Neural progenitor cell (in vitro differentiated cells): ENCODE results near the gene COL13A1. TPM values are rescaled to one million over a fixed set of nuclear protein-coding genes. Genes with fewer than 3 reads are reported as not detected.

Source experiments
- DNase-seq: peaks from one replicate; pipeline ENCODE4 v3.0.0-alpha.2; 2016; ENCODE audit warnings: low spot score
- H2AFZ ChIP-seq: fragments of 200-600 bp; sonication (generic); replicated peaks from 2 replicates; pipeline ENCODE4 v1.6.1; 2016; ENCODE audit warnings: antibody characterized with exemption
- H3F3A ChIP-seq: fragments of 200-600 bp; sonication (generic); 2 replicates; pipeline ENCODE4 v1.6.1; 2016; ENCODE audit warnings: antibody characterized with exemption, low read depth
- H3K27ac ChIP-seq: fragments of 200-600 bp; sonication (generic); 2 replicates; pipeline ENCODE4 v1.5.1; 2016; ENCODE audit warnings: mild to moderate bottlenecking
- H3K27me3 ChIP-seq: fragments of 200-600 bp; sonication (generic); 2 replicates; pipeline ENCODE4 v1.6.1; 2016; ENCODE audit warnings: mild to moderate bottlenecking, moderate library complexity
- H3K36me3 ChIP-seq: fragments of 200-600 bp; sonication (generic); 2 replicates; pipeline ENCODE4 v1.5.1; 2016
- H3K4me1 ChIP-seq: fragments of 200-600 bp; sonication (generic); 2 replicates; pipeline ENCODE4 v1.6.1; 2016; ENCODE audit warnings: mixed run types
- H3K4me2 ChIP-seq: fragments of 200-600 bp; sonication (generic); 2 replicates; pipeline ENCODE4 v1.6.1; 2016
- H3K4me3 ChIP-seq: fragments of 200-600 bp; sonication (generic); 2 replicates; pipeline ENCODE4 v1.5.1; 2016
- H3K79me2 ChIP-seq: fragments of 200-600 bp; sonication (generic); 2 replicates; pipeline ENCODE4 v1.6.1; 2016; ENCODE audit warnings: low read depth
- H3K9ac ChIP-seq: fragments of 200-600 bp; sonication (generic); 2 replicates; pipeline ENCODE4 v1.6.1; 2016
- H3K9me3 ChIP-seq: fragments of 200-600 bp; sonication (generic); 2 replicates; pipeline ENCODE4 v1.5.1; 2016; ENCODE audit warnings: low read depth
- H4K20me1 ChIP-seq: fragments of 200-600 bp; sonication (generic); 2 replicates; pipeline ENCODE4 v1.6.1; 2016; ENCODE audit warnings: low read depth
- H3K27ac Mint-ChIP-seq: 3 replicates; pipeline ENCODE4 v1.8.0; 2021; ENCODE audit warnings: mixed read lengths
- H3K27me3 Mint-ChIP-seq: 2 replicates; pipeline ENCODE4 v1.8.0; 2022; ENCODE audit warnings: low read depth, mild to moderate bottlenecking, inconsistent platforms, moderate library complexity, mixed read lengths; ENCODE audit not compliant: insufficient read depth
- H3K36me3 Mint-ChIP-seq: 3 replicates; pipeline ENCODE4 v1.8.0; 2021; ENCODE audit warnings: mixed read lengths
- H3K4me1 Mint-ChIP-seq: 3 replicates; pipeline ENCODE4 v1.8.0; 2021; ENCODE audit warnings: mixed read lengths
- H3K4me3 Mint-ChIP-seq: 3 replicates; pipeline ENCODE4 v1.8.0; 2021; ENCODE audit warnings: mild to moderate bottlenecking, moderate library complexity, mixed read lengths
- H3K9me3 Mint-ChIP-seq: 3 replicates; pipeline ENCODE4 v1.8.0; 2020; ENCODE audit warnings: mixed read lengths
- CTCF ChIP-seq: fragments of 200-600 bp; sonication (generic); IDR thresholded peaks from 2 replicates; pipeline ENCODE4 v1.5.1; 2017; ENCODE audit warnings: antibody characterized with exemption, mild to moderate bottlenecking
- EZH2 ChIP-seq: fragments of 200-600 bp; sonication (generic); IDR thresholded peaks from 2 replicates; pipeline ENCODE4 v1.6.1; 2017; ENCODE audit warnings: antibody characterized with exemption, mild to moderate bottlenecking, moderate library complexity
- EZH2phosphoT487 ChIP-seq: fragments of 200-600 bp; sonication (generic); IDR thresholded peaks from 2 replicates; pipeline ENCODE4 v1.6.1; 2017; ENCODE audit warnings: antibody characterized with exemption
- total RNA-seq: library from RNA; depleted of rRNA; stranded (reverse); fragments of >200 nt; gene quantifications from 2 replicates; pipeline ENCODE4 v1.2.3, GENCODE V29; 2015; ENCODE audit warnings: low replicate concordance

COL13A1 gene
- total RNA-seq, 1 donor from 2014 or later: 1.3 TPM

- Histone ChIP-seq H2AFZ (peak overlapping the region; percentile 3), H3K4me2 (peak overlapping the region; percentile 67), H4K20me1 (no peaks in the 10 kb centered on the region), H3K4me3 (no peak overlapping the region), H3F3A (peaks cover 35% of the 10 kb centered on the region), H3K9me3 (no peaks in the 10 kb centered on the region), H3K27ac (no peak overlapping the region), H3K9ac (no peak overlapping the region), H3K79me2 (no peaks in the 10 kb centered on the region), H3K4me1 (peaks cover 55% of the 10 kb centered on the region), H3K27me3 (no peaks in the 10 kb centered on the region), H3K36me3 (no peaks in the 10 kb centered on the region)
- peaks cover 59% of the 10 kb centered on the region for H3K4me1 Mint-ChIP-seq
- TF ChIP-seq CTCF (no peak), EZH2phosphoT487 (no peak), EZH2 (no peak)
- peaks cover 18% of the 10 kb centered on the region for H3K27me3 Mint-ChIP-seq
- peak overlapping the region; percentile 53 for H3K4me3 Mint-ChIP-seq
- no peak for DNase-seq
- H3K36me3 Mint-ChIP-seq: no peaks in the 10 kb centered on the region
- no peaks in the 10 kb centered on the region for H3K9me3 Mint-ChIP-seq
- H3K27ac Mint-ChIP-seq: peak overlapping the region; percentile 81
Measured at GRCh38 chr10:69845574-69846292, 44.0 kb downstream of the COL13A1 start.

- Histone ChIP-seq H3K36me3 (no peaks in the 10 kb centered on the region), H3K4me2 (peak overlapping the region; percentile 67), H3F3A (peaks cover 35% of the 10 kb centered on the region), H3K9ac (no peak overlapping the region), H3K27ac (no peak overlapping the region), H3K27me3 (no peaks in the 10 kb centered on the region), H2AFZ (no peak overlapping the region), H4K20me1 (no peaks in the 10 kb centered on the region), H3K4me1 (peaks cover 55% of the 10 kb centered on the region), H3K79me2 (no peaks in the 10 kb centered on the region), H3K9me3 (no peaks in the 10 kb centered on the region), H3K4me3 (no peak overlapping the region)
- TF ChIP-seq EZH2: no peak
- TF ChIP-seq EZH2phosphoT487: no peak
- Mint-ChIP-seq H3K27me3 (peaks cover 18% of the 10 kb centered on the region), H3K4me3 (peak overlapping the region; percentile 59), H3K36me3 (no peaks in the 10 kb centered on the region), H3K4me1 (peaks cover 57% of the 10 kb centered on the region), H3K27ac (no peak overlapping the region), H3K9me3 (no peaks in the 10 kb centered on the region)
- peak; percentile 40 for DNase-seq
Measured at GRCh38 chr10:69846293-69846921, 44.7 kb downstream of the COL13A1 start.

- H3K27ac ChIP-seq: no peak overlapping the region
- Mint-ChIP-seq H3K9me3 (no peaks in the 10 kb centered on the region), H3K27me3 (peaks cover 21% of the 10 kb centered on the region), H3K36me3 (no peaks in the 10 kb centered on the region), H3K27ac (peak overlapping the region; percentile 73), H3K4me1 (peaks cover 60% of the 10 kb centered on the region), H3K4me3 (no peak overlapping the region)
- TF ChIP-seq EZH2 (no peak), CTCF (no peak), EZH2phosphoT487 (no peak)
- peaks cover 39% of the 10 kb centered on the region for H3F3A ChIP-seq
- no peaks in the 10 kb centered on the region for H4K20me1 ChIP-seq
- DNase-seq: peak; percentile 62
- H3K36me3 ChIP-seq: no peaks in the 10 kb centered on the region
- H2AFZ ChIP-seq: no peak overlapping the region
- no peak overlapping the region for H3K4me3 ChIP-seq
- peaks cover 57% of the 10 kb centered on the region for H3K4me1 ChIP-seq
- H3K4me2 ChIP-seq: peak overlapping the region; percentile 24
- no peak overlapping the region for H3K9ac ChIP-seq
- no peaks in the 10 kb centered on the region for H3K9me3 ChIP-seq
- no peaks in the 10 kb centered on the region for H3K79me2 ChIP-seq
- H3K27me3 ChIP-seq: no peaks in the 10 kb centered on the region
Measured at GRCh38 chr10:69847458-69847857, 45.8 kb downstream of the COL13A1 start.

GRCh38 chr10:69847883-69848282 is 46.2 kb downstream of the COL13A1 start:
- Histone ChIP-seq H3K9me3 (no peaks in the 10 kb centered on the region), H3K4me3 (no peak overlapping the region), H3K27me3 (no peaks in the 10 kb centered on the region), H3K9ac (no peak overlapping the region), H2AFZ (no peak overlapping the region), H3K36me3 (no peaks in the 10 kb centered on the region), H3F3A (peaks cover 43% of the 10 kb centered on the region), H3K4me1 (peaks cover 61% of the 10 kb centered on the region), H3K4me2 (peak overlapping the region; percentile 24), H3K79me2 (no peaks in the 10 kb centered on the region), H3K27ac (no peak overlapping the region), H4K20me1 (no peaks in the 10 kb centered on the region)
- peaks cover 21% of the 10 kb centered on the region for H3K27me3 Mint-ChIP-seq
- H3K36me3 Mint-ChIP-seq: no peaks in the 10 kb centered on the region
- DNase-seq: no peak
- H3K27ac Mint-ChIP-seq: peak overlapping the region; percentile 73
- no peak overlapping the region for H3K4me3 Mint-ChIP-seq
- TF ChIP-seq EZH2phosphoT487 (no peak), EZH2 (no peak), CTCF (no peak)
- H3K9me3 Mint-ChIP-seq: no peaks in the 10 kb centered on the region
- peaks cover 61% of the 10 kb centered on the region for H3K4me1 Mint-ChIP-seq
